ENCODE measurements around the gene EPHB3. TPM values are rescaled to one million over a fixed set of nuclear protein-coding genes. Genes with fewer than 3 reads are reported as not detected.
A peak's percentile ranks its signal among the peaks of the same experiment; 100 is the strongest.

Gene EPHB3
- total and polyA plus RNA-seq, 4 donors, result 0.14 to 1.8 (median 0.67) TPM

- WGBS, result 76% methylated on average over 7 of the region's 7 CpGs
- H3K9ac ChIP-seq (ENCODE audit: low read depth in 1 of 2, low read length in 2 of 2), result no peak overlapping the region
- TF ChIP-seq HNF4A (conservative IDR thresholded peaks at IDR 0.05), result no peak
- no peak for TF ChIP-seq FOXA2 (IDR thresholded peaks at IDR 0.05)
- no peak for TF ChIP-seq EGR1 (IDR thresholded peaks at IDR 0.05; ENCODE audit: low read depth in 2 of 2)
- TF ChIP-seq, protein P1, sequence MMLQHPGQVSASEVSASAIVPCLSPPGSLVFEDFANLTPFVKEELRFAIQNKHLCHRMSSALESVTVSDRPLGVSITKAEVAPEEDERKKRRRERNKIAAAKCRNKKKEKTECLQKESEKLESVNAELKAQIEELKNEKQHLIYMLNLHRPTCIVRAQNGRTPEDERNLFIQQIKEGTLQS (IDR thresholded peaks at IDR 0.05), result no peak
- TF ChIP-seq TAF1 (conservative IDR thresholded peaks at IDR 0.05), result no peak
- no peak overlapping the region for H3K27ac ChIP-seq (ENCODE audit: low read depth in 1 of 2, low read length in 2 of 2)
- peaks cover 0 to 10% (median 3%) of the 10 kb centered on the region in 4 donors for H3K27me3 ChIP-seq (ENCODE audit: control insufficient read depth in 4 of 4, insufficient read depth in 4 of 4, low read length in 3 of 4)
- no peaks in the 10 kb centered on the region for H3K36me3 ChIP-seq (ENCODE audit: control insufficient read depth in 4 of 4, insufficient read depth in 3 of 4, low read depth in 1 of 4, low read length in 3 of 4)
- no peaks in the 10 kb centered on the region for H3K9me3 ChIP-seq (ENCODE audit: control insufficient read depth in 4 of 4, low read length in 3 of 4)
- DNase-seq (ENCODE audit: low spot score), result no peak
- H3K4me3 ChIP-seq (ENCODE audit: low read depth in 1 of 3, low read length in 3 of 3), result no peak overlapping the region
- peaks cover 2 to 7% (median 5%) of the 10 kb centered on the region in 4 donors for H3K4me1 ChIP-seq (ENCODE audit: control insufficient read depth in 4 of 4, insufficient read depth in 4 of 4, low read length in 3 of 4)
Observed at GRCh38 chr3:184512621-184513020, 49.0 kb upstream of the EPHB3 start.

- peaks cover 0 to 10% (median 3%) of the 10 kb centered on the region in 4 donors for H3K27me3 ChIP-seq (ENCODE audit: control insufficient read depth in 4 of 4, insufficient read depth in 4 of 4, low read length in 3 of 4)
- TF ChIP-seq RAD21 (IDR thresholded peaks at IDR 0.05) (peak; percentile 82 to 89), HNF4G (IDR thresholded peaks at IDR 0.05) (no peak), JUND (IDR thresholded peaks at IDR 0.05) (no peak), NR2F2 (IDR thresholded peaks at IDR 0.05) (no peak)
- TF ChIP-seq, protein P2, sequence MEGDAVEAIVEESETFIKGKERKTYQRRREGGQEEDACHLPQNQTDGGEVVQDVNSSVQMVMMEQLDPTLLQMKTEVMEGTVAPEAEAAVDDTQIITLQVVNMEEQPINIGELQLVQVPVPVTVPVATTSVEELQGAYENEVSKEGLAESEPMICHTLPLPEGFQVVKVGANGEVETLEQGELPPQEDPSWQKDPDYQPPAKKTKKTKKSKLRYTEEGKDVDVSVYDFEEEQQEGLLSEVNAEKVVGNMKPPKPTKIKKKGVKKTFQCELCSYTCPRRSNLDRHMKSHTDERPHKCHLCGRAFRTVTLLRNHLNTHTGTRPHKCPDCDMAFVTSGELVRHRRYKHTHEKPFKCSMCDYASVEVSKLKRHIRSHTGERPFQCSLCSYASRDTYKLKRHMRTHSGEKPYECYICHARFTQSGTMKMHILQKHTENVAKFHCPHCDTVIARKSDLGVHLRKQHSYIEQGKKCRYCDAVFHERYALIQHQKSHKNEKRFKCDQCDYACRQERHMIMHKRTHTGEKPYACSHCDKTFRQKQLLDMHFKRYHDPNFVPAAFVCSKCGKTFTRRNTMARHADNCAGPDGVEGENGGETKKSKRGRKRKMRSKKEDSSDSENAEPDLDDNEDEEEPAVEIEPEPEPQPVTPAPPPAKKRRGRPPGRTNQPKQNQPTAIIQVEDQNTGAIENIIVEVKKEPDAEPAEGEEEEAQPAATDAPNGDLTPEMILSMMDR (IDR thresholded peaks at IDR 0.05; ENCODE audit: low read depth, low read length, missing input control), result peak; percentile 85
- H3K9ac ChIP-seq (ENCODE audit: low read depth in 1 of 2, low read length in 2 of 2), result no peak overlapping the region
- peak overlapping the region in 2 of 3 donors; percentile 50 to 55 for H3K4me3 ChIP-seq (ENCODE audit: low read depth in 1 of 3, low read length in 3 of 3)
- H3K9me3 ChIP-seq (ENCODE audit: control insufficient read depth in 4 of 4, low read length in 3 of 4), result no peaks in the 10 kb centered on the region
- no peak overlapping the region for H3K27ac ChIP-seq (ENCODE audit: low read depth in 1 of 2, low read length in 2 of 2)
- peaks cover 2 to 7% (median 5%) of the 10 kb centered on the region in 4 donors for H3K4me1 ChIP-seq (ENCODE audit: control insufficient read depth in 4 of 4, insufficient read depth in 4 of 4, low read length in 3 of 4)
- 3% methylated on average over 69 of the region's 69 CpGs for WGBS
- H3K36me3 ChIP-seq (ENCODE audit: control insufficient read depth in 4 of 4, insufficient read depth in 3 of 4, low read depth in 1 of 4, low read length in 3 of 4), result no peaks in the 10 kb centered on the region
- DNase-seq (ENCODE audit: low spot score), result peak; percentile 84
Observed at GRCh38 chr3:184513276-184514170, 48.1 kb upstream of the EPHB3 start.

GRCh38 chr3:184514171-184514490 is 47.5 kb upstream of the EPHB3 start:
- no peak overlapping the region for H3K9ac ChIP-seq (ENCODE audit: low read depth in 1 of 2, low read length in 2 of 2)
- WGBS, result 37% methylated on average over 10 of the region's 10 CpGs
- no peak for DNase-seq (ENCODE audit: low spot score)
- no peak overlapping the region for H3K27ac ChIP-seq (ENCODE audit: low read depth in 1 of 2, low read length in 2 of 2)
- H3K4me1 ChIP-seq (ENCODE audit: control insufficient read depth in 4 of 4, insufficient read depth in 4 of 4, low read length in 3 of 4), result peaks cover 2 to 7% (median 5%) of the 10 kb centered on the region in 4 donors
- H3K36me3 ChIP-seq (ENCODE audit: control insufficient read depth in 4 of 4, insufficient read depth in 3 of 4, low read depth in 1 of 4, low read length in 3 of 4), result no peaks in the 10 kb centered on the region
- no peaks in the 10 kb centered on the region for H3K9me3 ChIP-seq (ENCODE audit: control insufficient read depth in 4 of 4, low read length in 3 of 4)
- peak overlapping the region in 1 of 3 donors; percentile 50 for H3K4me3 ChIP-seq (ENCODE audit: low read depth in 1 of 3, low read length in 3 of 3)
- H3K27me3 ChIP-seq (ENCODE audit: control insufficient read depth in 4 of 4, insufficient read depth in 4 of 4, low read length in 3 of 4), result peaks cover 0 to 10% (median 3%) of the 10 kb centered on the region in 4 donors
- TF ChIP-seq JUND (IDR thresholded peaks at IDR 0.05), result no peak
- no peak for TF ChIP-seq FOXA2 (IDR thresholded peaks at IDR 0.05)
- TF ChIP-seq SP1 (IDR thresholded peaks at IDR 0.05), result no peak
- TF ChIP-seq TAF1 (conservative IDR thresholded peaks at IDR 0.05), result no peak
- TF ChIP-seq RAD21 (IDR thresholded peaks at IDR 0.05), result no peak
- TF ChIP-seq, protein P3, sequence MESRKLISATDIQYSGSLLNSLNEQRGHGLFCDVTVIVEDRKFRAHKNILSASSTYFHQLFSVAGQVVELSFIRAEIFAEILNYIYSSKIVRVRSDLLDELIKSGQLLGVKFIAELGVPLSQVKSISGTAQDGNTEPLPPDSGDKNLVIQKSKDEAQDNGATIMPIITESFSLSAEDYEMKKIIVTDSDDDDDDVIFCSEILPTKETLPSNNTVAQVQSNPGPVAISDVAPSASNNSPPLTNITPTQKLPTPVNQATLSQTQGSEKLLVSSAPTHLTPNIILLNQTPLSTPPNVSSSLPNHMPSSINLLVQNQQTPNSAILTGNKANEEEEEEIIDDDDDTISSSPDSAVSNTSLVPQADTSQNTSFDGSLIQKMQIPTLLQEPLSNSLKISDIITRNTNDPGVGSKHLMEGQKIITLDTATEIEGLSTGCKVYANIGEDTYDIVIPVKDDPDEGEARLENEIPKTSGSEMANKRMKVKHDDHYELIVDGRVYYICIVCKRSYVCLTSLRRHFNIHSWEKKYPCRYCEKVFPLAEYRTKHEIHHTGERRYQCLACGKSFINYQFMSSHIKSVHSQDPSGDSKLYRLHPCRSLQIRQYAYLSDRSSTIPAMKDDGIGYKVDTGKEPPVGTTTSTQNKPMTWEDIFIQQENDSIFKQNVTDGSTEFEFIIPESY (IDR thresholded peaks at IDR 0.05), result no peak
- TF ChIP-seq GABPA (IDR thresholded peaks at IDR 0.05 in 1 of 2, conservative IDR thresholded peaks at IDR 0.05 in 1 of 2), result no peak
- TF ChIP-seq REST (IDR thresholded peaks at IDR 0.05), result no peak
- no peak for TF ChIP-seq FOXA1 (IDR thresholded peaks at IDR 0.05)
- TF ChIP-seq, protein P2 (IDR thresholded peaks at IDR 0.05; ENCODE audit: low read depth, low read length, missing input control), result no peak
- TF ChIP-seq RXRA (IDR thresholded peaks at IDR 0.05), result no peak
- TF ChIP-seq YY1 (IDR thresholded peaks at IDR 0.05), result no peak
- no peak for TF ChIP-seq HNF4A (conservative IDR thresholded peaks at IDR 0.05)
- no peak for TF ChIP-seq EGR1 (IDR thresholded peaks at IDR 0.05; ENCODE audit: low read depth in 2 of 2)
